ENCODE data around the gene RBM44.

GRCh38 chr2:237885931-237886684 lies 87.5 kb downstream of the RBM44 start:
- no peak for TF ChIP-seq CTCF (conservative IDR thresholded peaks at IDR 0.05; ENCODE audit: low read depth, low read length)
- no peak for TF ChIP-seq EZH2 (IDR thresholded peaks at IDR 0.05; ENCODE audit: borderline replicate concordance, low read depth, low read length, poor library complexity, severe bottlenecking)
